Measurements from ENCODE around the gene TFF2.
A peak's percentile ranks its signal among the peaks of the same experiment; 100 is the strongest.

TFF2 gene

DNA sequence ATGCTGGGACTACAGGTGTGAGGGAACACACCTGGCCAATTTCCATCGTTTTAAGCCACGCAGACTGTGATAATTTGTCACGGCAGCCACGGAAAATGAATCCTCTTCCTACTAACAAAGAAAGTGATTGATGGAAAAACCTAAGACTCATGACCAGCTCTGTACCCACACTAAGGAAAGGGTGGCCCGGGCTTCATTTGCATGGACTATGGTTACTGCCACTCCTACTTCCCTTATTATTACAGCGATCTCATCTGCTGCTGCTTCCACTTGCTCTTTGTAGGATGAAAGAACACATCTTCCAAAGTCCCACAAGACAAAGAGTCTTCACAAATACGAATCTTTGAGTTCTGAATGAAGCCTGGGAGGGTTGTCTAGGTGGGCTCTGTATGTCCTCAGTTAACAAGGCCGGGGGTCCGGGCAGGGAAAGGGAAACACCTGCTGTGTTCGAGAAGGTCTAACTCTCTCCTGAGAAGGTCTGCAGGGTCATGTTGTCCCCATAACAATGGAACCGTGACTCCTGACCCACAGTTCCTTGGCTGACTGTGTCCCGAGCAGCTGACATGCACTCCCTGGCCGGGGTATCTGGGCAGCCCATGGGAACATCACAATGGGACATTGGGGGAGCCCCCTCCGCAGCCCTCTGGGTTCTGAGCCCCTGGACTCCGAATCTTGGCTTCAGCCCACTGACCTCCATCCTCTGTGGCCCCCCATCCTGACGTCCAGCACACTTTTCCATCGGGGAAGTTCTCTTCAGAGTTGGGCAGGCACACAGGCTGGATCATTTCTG is 28.8 kb upstream of the TFF2 start:
- Histone ChIP-seq H3K4me1 (ENCODE audit: control insufficient read depth, insufficient read depth, low read length) (peaks cover 85% of the 10 kb centered on the region), H3K9ac (ENCODE audit: low read length) (no peak overlapping the region), H3K36me3 (ENCODE audit: control insufficient read depth, insufficient read depth, low read length) (no peaks in the 10 kb centered on the region), H3K27me3 (ENCODE audit: control insufficient read depth, insufficient read depth, low read length) (no peaks in the 10 kb centered on the region), H3K4me3 (ENCODE audit: low read length) (peak overlapping the region; percentile 4), H3K9me3 (ENCODE audit: control insufficient read depth, low read length) (no peaks in the 10 kb centered on the region)

- Histone ChIP-seq H3K4me3 (ENCODE audit: low read length) (no peak overlapping the region), H3K9ac (ENCODE audit: low read length) (peak overlapping the region; percentile 32), H3K27me3 (ENCODE audit: control insufficient read depth, insufficient read depth, low read length) (no peaks in the 10 kb centered on the region), H3K4me1 (ENCODE audit: control insufficient read depth, insufficient read depth, low read length) (peaks cover 85% of the 10 kb centered on the region), H3K36me3 (ENCODE audit: control insufficient read depth, insufficient read depth, low read length) (no peaks in the 10 kb centered on the region), H3K9me3 (ENCODE audit: control insufficient read depth, low read length) (no peaks in the 10 kb centered on the region)
Observed at GRCh38 chr21:42378418-42378817, 27.6 kb upstream of the TFF2 start.

GRCh38 chr21:42377951-42378340 is 27.2 kb upstream of the TFF2 start:
- H3K9me3 ChIP-seq (ENCODE audit: control insufficient read depth, low read length) = no peaks in the 10 kb centered on the region
- H3K4me3 ChIP-seq (ENCODE audit: low read length) = no peak overlapping the region
- H3K9ac ChIP-seq (ENCODE audit: low read length) = peak overlapping the region; percentile 32
- H3K36me3 ChIP-seq (ENCODE audit: control insufficient read depth, insufficient read depth, low read length) = no peaks in the 10 kb centered on the region
- H3K27me3 ChIP-seq (ENCODE audit: control insufficient read depth, insufficient read depth, low read length) = no peaks in the 10 kb centered on the region
- H3K4me1 ChIP-seq (ENCODE audit: control insufficient read depth, insufficient read depth, low read length) = peaks cover 82% of the 10 kb centered on the region

GRCh38 chr21:42377211-42377950 is 26.6 kb upstream of the TFF2 start:
- no peaks in the 10 kb centered on the region for H3K36me3 ChIP-seq (ENCODE audit: control insufficient read depth, insufficient read depth, low read length)
- H3K27me3 ChIP-seq (ENCODE audit: control insufficient read depth, insufficient read depth, low read length) = no peaks in the 10 kb centered on the region
- no peaks in the 10 kb centered on the region for H3K9me3 ChIP-seq (ENCODE audit: control insufficient read depth, low read length)
- peak overlapping the region; percentile 68 for H3K9ac ChIP-seq (ENCODE audit: low read length)
- peaks cover 76% of the 10 kb centered on the region for H3K4me1 ChIP-seq (ENCODE audit: control insufficient read depth, insufficient read depth, low read length)
- peak overlapping the region; percentile 26 for H3K4me3 ChIP-seq (ENCODE audit: low read length)

GRCh38 chr21:42376338-42376982 is 25.7 kb upstream of the TFF2 start:
- Histone ChIP-seq H3K4me1 (ENCODE audit: control insufficient read depth, insufficient read depth, low read length) (peaks cover 74% of the 10 kb centered on the region), H3K4me3 (ENCODE audit: low read length) (peak overlapping the region; percentile 26)

GRCh38 chr21:42375966-42376337 is 25.2 kb upstream of the TFF2 start:
- H3K9ac ChIP-seq (ENCODE audit: low read length) = peak overlapping the region; percentile 68
- H3K9me3 ChIP-seq (ENCODE audit: control insufficient read depth, low read length) = no peaks in the 10 kb centered on the region
- peak overlapping the region; percentile 26 for H3K4me3 ChIP-seq (ENCODE audit: low read length)
- no peaks in the 10 kb centered on the region for H3K36me3 ChIP-seq (ENCODE audit: control insufficient read depth, insufficient read depth, low read length)
- H3K27me3 ChIP-seq (ENCODE audit: control insufficient read depth, insufficient read depth, low read length) = no peaks in the 10 kb centered on the region
- peaks cover 75% of the 10 kb centered on the region for H3K4me1 ChIP-seq (ENCODE audit: control insufficient read depth, insufficient read depth, low read length)

More at GRCh38 chr21:42376338-42376982, 25.7 kb upstream of the TFF2 start:
- Histone ChIP-seq H3K9ac (ENCODE audit: low read length) (peak overlapping the region; percentile 68), H3K36me3 (ENCODE audit: control insufficient read depth, insufficient read depth, low read length) (no peaks in the 10 kb centered on the region), H3K27me3 (ENCODE audit: control insufficient read depth, insufficient read depth, low read length) (no peaks in the 10 kb centered on the region), H3K9me3 (ENCODE audit: control insufficient read depth, low read length) (no peaks in the 10 kb centered on the region)

DNA sequence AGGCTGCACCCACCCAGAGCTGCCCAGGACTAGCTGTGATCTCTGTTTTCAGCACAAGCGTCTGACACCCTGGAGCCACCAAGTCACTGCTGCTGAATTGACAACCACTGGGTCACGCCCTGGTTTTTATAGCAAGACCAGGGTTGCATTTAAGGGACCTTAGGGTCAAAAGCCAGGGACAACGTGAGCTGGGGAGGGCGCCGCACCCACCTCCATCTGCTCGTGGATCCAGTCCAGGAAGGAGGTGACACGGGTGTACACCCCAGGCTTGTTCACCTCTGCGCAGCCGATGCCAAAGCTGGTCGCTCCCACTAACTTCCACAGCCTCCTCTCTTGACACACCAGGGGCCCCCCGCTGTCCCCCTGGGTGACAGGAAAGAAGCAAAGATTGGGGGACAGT is 24.7 kb upstream of the TFF2 start:
- Histone ChIP-seq H3K9ac (ENCODE audit: low read length) (peak overlapping the region; percentile 68), H3K4me1 (ENCODE audit: control insufficient read depth, insufficient read depth, low read length) (peaks cover 75% of the 10 kb centered on the region), H3K4me3 (ENCODE audit: low read length) (no peak overlapping the region), H3K9me3 (ENCODE audit: control insufficient read depth, low read length) (no peaks in the 10 kb centered on the region), H3K36me3 (ENCODE audit: control insufficient read depth, insufficient read depth, low read length) (no peaks in the 10 kb centered on the region), H3K27me3 (ENCODE audit: control insufficient read depth, insufficient read depth, low read length) (no peaks in the 10 kb centered on the region)

- H3K9ac ChIP-seq (ENCODE audit: low read length) = peak overlapping the region; percentile 68
- H3K27me3 ChIP-seq (ENCODE audit: control insufficient read depth, insufficient read depth, low read length) = no peaks in the 10 kb centered on the region
- H3K9me3 ChIP-seq (ENCODE audit: control insufficient read depth, low read length) = no peaks in the 10 kb centered on the region
- H3K36me3 ChIP-seq (ENCODE audit: control insufficient read depth, insufficient read depth, low read length) = no peaks in the 10 kb centered on the region
- H3K4me1 ChIP-seq (ENCODE audit: control insufficient read depth, insufficient read depth, low read length) = peaks cover 75% of the 10 kb centered on the region
- no peak overlapping the region for H3K4me3 ChIP-seq (ENCODE audit: low read length)
Observed at GRCh38 chr21:42374864-42375499, 24.2 kb upstream of the TFF2 start.

DNA sequence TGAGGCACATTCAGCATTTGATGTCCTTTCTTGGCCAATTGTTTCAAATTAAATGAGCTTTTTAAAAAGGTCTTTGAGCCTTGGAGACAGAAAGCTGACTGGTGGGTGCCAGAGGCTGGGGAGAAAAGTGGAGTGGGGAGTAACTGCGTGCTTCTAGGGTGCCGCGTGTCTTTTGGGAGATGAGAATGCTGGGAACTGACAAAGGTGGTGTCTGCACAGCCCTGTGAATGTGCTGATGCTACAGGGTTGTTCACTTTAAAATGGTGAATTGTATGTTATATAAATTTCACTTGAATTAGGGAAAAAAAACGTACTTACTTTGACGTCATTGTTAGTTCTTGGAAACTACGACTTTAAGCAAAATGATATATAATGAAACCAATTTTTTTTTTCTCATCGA is 23.7 kb upstream of the TFF2 start:
- Histone ChIP-seq H3K36me3 (ENCODE audit: control insufficient read depth, insufficient read depth, low read length) (no peaks in the 10 kb centered on the region), H3K27me3 (ENCODE audit: control insufficient read depth, insufficient read depth, low read length) (no peaks in the 10 kb centered on the region), H3K4me3 (ENCODE audit: low read length) (no peak overlapping the region), H3K4me1 (ENCODE audit: control insufficient read depth, insufficient read depth, low read length) (peaks cover 73% of the 10 kb centered on the region), H3K9ac (ENCODE audit: low read length) (no peak overlapping the region), H3K9me3 (ENCODE audit: control insufficient read depth, low read length) (no peaks in the 10 kb centered on the region)

DNA sequence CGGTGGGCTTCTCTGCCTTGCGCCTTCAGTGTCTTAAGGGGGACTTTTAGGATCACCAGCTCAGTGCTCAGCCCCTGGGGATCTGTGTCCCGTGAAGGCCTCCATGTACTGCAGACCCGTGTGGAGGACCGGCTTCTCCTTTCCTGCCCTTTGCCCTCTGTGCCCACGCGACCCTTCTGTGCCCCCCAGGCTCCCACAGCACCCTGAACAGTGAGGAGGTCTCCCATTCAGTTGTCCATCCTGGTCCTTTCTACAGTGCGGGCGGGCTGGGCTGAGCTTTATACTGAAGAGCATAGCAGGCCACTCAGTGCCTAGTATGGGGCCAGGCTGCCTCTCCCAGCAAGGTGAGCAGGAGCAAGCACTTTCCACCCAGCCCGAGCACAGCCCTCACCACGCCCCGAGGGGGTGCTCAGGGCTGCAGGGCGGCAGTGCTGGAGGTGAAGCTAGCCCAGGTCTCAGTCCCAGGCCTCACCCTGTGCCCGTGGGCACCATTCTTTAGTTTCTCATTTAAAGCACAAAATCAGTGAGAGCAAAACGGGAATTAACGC is 23.2 kb upstream of the TFF2 start:
- Histone ChIP-seq H3K36me3 (ENCODE audit: control insufficient read depth, insufficient read depth, low read length) (no peaks in the 10 kb centered on the region), H3K27me3 (ENCODE audit: control insufficient read depth, insufficient read depth, low read length) (no peaks in the 10 kb centered on the region), H3K4me1 (ENCODE audit: control insufficient read depth, insufficient read depth, low read length) (peaks cover 71% of the 10 kb centered on the region), H3K9ac (ENCODE audit: low read length) (no peak overlapping the region), H3K9me3 (ENCODE audit: control insufficient read depth, low read length) (no peaks in the 10 kb centered on the region), H3K4me3 (ENCODE audit: low read length) (no peak overlapping the region)

- H3K4me1 ChIP-seq (ENCODE audit: control insufficient read depth, insufficient read depth, low read length) = peaks cover 69% of the 10 kb centered on the region
Observed at GRCh38 chr21:42373196-42373907, 22.6 kb upstream of the TFF2 start.

More at GRCh38 chr21:42373196-42373907, 22.6 kb upstream of the TFF2 start:
- H3K27me3 ChIP-seq (ENCODE audit: control insufficient read depth, insufficient read depth, low read length) = no peaks in the 10 kb centered on the region
- no peaks in the 10 kb centered on the region for H3K9me3 ChIP-seq (ENCODE audit: control insufficient read depth, low read length)
- no peaks in the 10 kb centered on the region for H3K36me3 ChIP-seq (ENCODE audit: control insufficient read depth, insufficient read depth, low read length)
- no peak overlapping the region for H3K4me3 ChIP-seq (ENCODE audit: low read length)
- H3K9ac ChIP-seq (ENCODE audit: low read length) = no peak overlapping the region

Data from mucosa of stomach (tissue), 1 donor.